HepG2 (cell line): ENCODE data around the gene TMEM35A. TPM values are rescaled to one million over a fixed set of nuclear protein-coding genes. Genes with fewer than 3 reads are reported as not detected.

Experiments used
- ATAC-seq: fragments of 200-7000 bp; cut with Tn5 transposase; 3 replicates; pipeline ENCODE4 v1.9.1; 2020; ENCODE audit warnings: mild to moderate bottlenecking, moderate library complexity
- Bru-seq: library from RNA; stranded (reverse); fragments of 400-500 nt; gene quantifications from one replicate; lab custom pipeline; 2021; lab: Mats Ljungman, UMichigan
- BruChase-seq, 2 experiments: library from RNA; stranded (reverse); fragments of 400-500 nt; gene quantifications; one replicate each; lab custom pipeline; 2021; lab: Mats Ljungman, UMichigan
- BruUV-seq: library from RNA; stranded (reverse); fragments of 400-500 nt; replicated peaks from 2 replicates; lab custom pipeline; 2021; lab: Mats Ljungman, UMichigan
- CTCF ChIA-PET: fragments of 300-600 bp; formaldehyde crosslinking; extraction: SDS; loops from one replicate; lab custom pipeline; 2021; ENCODE audit warnings: low total read pairs, inconsistent platforms, low intra/inter-chr PET ratio; lab: Yijun Ruan, JAX
- POLR2A ChIA-PET: fragments of 350-600 bp; sonication (Branson Sonifier 250); formaldehyde crosslinking; loops from one replicate; lab custom pipeline; 2020; ENCODE audit warnings: antibody characterized with exemption, inconsistent platforms; lab: Yijun Ruan, JAX
- DNase-seq: peaks from one replicate; pipeline ENCODE4 v3.0.0-alpha.2; 2015; ENCODE audit warnings: low spot score
- FAIRE-seq: peaks from 3 replicates; lab custom pipeline; 2011; peaks lifted over from hg19 to GRCh38; lab: Jason Lieb, UNC
- H2AFZ ChIP-seq: one replicate; pipeline ENCODE4 v1.6.1; 2011; ENCODE audit warnings: low read length, inconsistent platforms
- H3K27ac ChIP-seq: fragments of 300-600 bp; 3 replicates; pipeline ENCODE4 v1.8.0; 2011; ENCODE audit warnings: mixed run types, mild to moderate bottlenecking, mixed read lengths, low read length, inconsistent platforms; ENCODE audit not compliant: insufficient read depth; ENCODE audit errors: extremely low read length
- H3K27me3 ChIP-seq, 2 experiments: fragments of 200-600 bp in 1 of 2; 2 replicates in 1 of 2; 3 replicates in 1 of 2; pipeline versions ENCODE4 v1.6.0 to v1.8.0; 2011; ENCODE audit warnings: low read length in 2 of 2, mild to moderate bottlenecking in 2 of 2, moderate library complexity in 2 of 2, inconsistent platforms in 1 of 2; ENCODE audit not compliant: insufficient read depth in 2 of 2, control insufficient read depth in 1 of 2
- H3K36me3 ChIP-seq, 2 experiments: fragments of 200-600 bp in 1 of 2; replicated peaks in 1 of 2; 2 replicates in 1 of 2; 3 replicates in 1 of 2; pipeline versions ENCODE4 v1.5.1 to v1.8.0; 2011; ENCODE audit warnings: low read length in 2 of 2, inconsistent platforms in 1 of 2; ENCODE audit not compliant: insufficient read depth in 2 of 2, control insufficient read depth in 1 of 2
- H3K4me1 ChIP-seq: 2 replicates; pipeline ENCODE4 v1.5.1; 2012; ENCODE audit warnings: low read length, inconsistent platforms; ENCODE audit not compliant: insufficient read depth
- H3K4me2 ChIP-seq: 2 replicates; pipeline ENCODE4 v1.6.0; 2011; ENCODE audit warnings: low read depth, low read length, inconsistent platforms
- H3K4me3 ChIP-seq, 3 experiments: fragments of 200-600 bp in 1 of 3; sonication (generic), shearing (Covaris generic) in 1 of 3; replicated peaks in 1 of 3; 2 replicates each; pipeline ENCODE4 v1.5.1; 2011 to 2016; ENCODE audit warnings: low read length in 3 of 3, inconsistent platforms in 2 of 3, low read depth in 2 of 3, mild to moderate bottlenecking in 2 of 3, control low read depth in 1 of 3, mixed read lengths in 1 of 3; ENCODE audit not compliant: insufficient read depth in 1 of 3
- H3K79me2 ChIP-seq: one replicate; pipeline ENCODE4 v1.6.1; 2011; ENCODE audit warnings: low read length, inconsistent platforms; ENCODE audit not compliant: insufficient read depth
- H3K9ac ChIP-seq: 2 replicates; pipeline ENCODE4 v1.6.0; 2011; ENCODE audit warnings: mild to moderate bottlenecking, low read depth, low read length, inconsistent platforms; ENCODE audit not compliant: insufficient read depth
- H3K9me3 ChIP-seq: 2 replicates; pipeline ENCODE4 v1.5.1; 2012; ENCODE audit warnings: mild to moderate bottlenecking, low read length
- H4K20me1 ChIP-seq: 2 replicates; pipeline ENCODE4 v1.6.0; 2011; ENCODE audit warnings: inconsistent platforms, mild to moderate bottlenecking, low read length, moderate library complexity; ENCODE audit not compliant: insufficient read depth
- ETV5 ChIP-seq: IDR thresholded peaks from 2 replicates; pipeline ENCODE4 v1.6.1; 2018; ENCODE audit warnings: missing biosample characterization, missing genetic modification reagents, inconsistent platforms, borderline replicate concordance
- RBM39 ChIP-seq: fragments of 200-400 bp; formaldehyde crosslinking; IDR thresholded peaks from one replicate; pipeline ENCODE4 v1.6.1; 2018; ENCODE audit warnings: antibody characterized with exemption, mild to moderate bottlenecking, low read depth, low read length; ENCODE audit not compliant: poor library complexity, severe bottlenecking
- ZNF101 ChIP-seq: sonication (generic); formaldehyde crosslinking; IDR thresholded peaks from 2 replicates; pipeline ENCODE4 v1.4.0; 2020; ENCODE audit warnings: mild to moderate bottlenecking, low read depth, missing genetic modification reagents, borderline replicate concordance
- ZNF879 ChIP-seq: sonication (generic); formaldehyde crosslinking; IDR thresholded peaks from 2 replicates; pipeline ENCODE4 v1.8.1; 2023; ENCODE audit warnings: missing genetic modification reagents
- ZSCAN29 ChIP-seq: sonication (generic); formaldehyde crosslinking; conservative IDR thresholded peaks from 2 replicates; pipeline ENCODE4 v1.4.0; 2020; ENCODE audit warnings: mild to moderate bottlenecking, missing genetic modification reagents
- WGBS: methylation state at CpG from one replicate; pipeline ENCODE4 v1.1.6; 2017; ENCODE audit warnings: low lambda C conversion rate; 5-methylcytosine and 5-hydroxymethylcytosine counted together
- in situ Hi-C: cut with HindIII; loops from 2 replicates; pipeline ENCODE4 v1.10.0; 2017; ENCODE audit warnings: low pct_unique_long_range_greater_than_20kb; ENCODE audit not compliant: extremely low pct_ligation_motif_present
- intact Hi-C: fragments of 100-400 bp; cut with micrococcal nuclease; formaldehyde crosslinking; loops from one replicate; pipeline ENCODE4 v1.10.0; 2022; ENCODE audit not compliant: unreplicated experiment
- long read RNA-seq, 2 experiments: library from RNA in 1 of 2; library from polyadenylated mRNA in 1 of 2; stranded (forward) in 1 of 2; unstranded in 1 of 2; transcript quantifications; one replicate each; pipeline ENCODE4 v2.0.0, GENCODE V29; 2019 to 2022
- polyA minus RNA-seq, 3 experiments: library from RNA; depleted of rRNA, polyadenylated mRNA; stranded (reverse); fragments of >200 nt; gene quantifications; 2 replicates each; pipeline ENCODE4 v1.2.3, GENCODE V29; 2011; ENCODE audit warnings: low replicate concordance in 1 of 3
- polyA plus RNA-seq, 8 experiments: library from polyadenylated mRNA; depleted of rRNA in 3 of 8; stranded (reverse) in 7 of 8; unstranded in 1 of 8; fragments of >200 nt; fragmentation: Illumina TruSeq in 4 of 8; extraction: Trizol in 4 of 8; gene quantifications; 2 replicates each; pipeline versions ENCODE4 v1.2.1 to v1.2.3, GENCODE V29; 2011 to 2016; ENCODE audit warnings: low read depth in 4 of 8, missing spikeins in 1 of 8, mixed read lengths in 1 of 8; ENCODE audit not compliant: insufficient read depth in 1 of 8
- total RNA-seq, 5 experiments: library from RNA; depleted of rRNA; stranded (reverse); fragments of >200 nt; fragmentation: Illumina TruSeq; extraction: Trizol; gene quantifications; 2 replicates each; pipeline ENCODE4 v1.2.3, GENCODE V29; 2016; ENCODE audit warnings: low read depth in 1 of 5

The TMEM35A gene
- total RNA-seq (2016; rRNA removed; fragmentation: Illumina TruSeq; extraction: Trizol) (not detected in 2 replicates), polyA plus RNA-seq (2011; rRNA removed) (0.03 TPM in 1 of 2 replicates, not detected in the other), polyA minus RNA-seq (2011; rRNA and poly(A)+ RNA removed; ENCODE audit: low replicate concordance) (not detected in 2 replicates), Bru-seq, nascent RNA (not detected), BruChase-seq, experiment 1, labeled RNA remaining after a 6-hour chase (not detected), BruChase-seq, experiment 2, labeled RNA remaining after a 2-hour chase (not detected)
- total RNA-seq (2016; cell fraction: cytosol; rRNA removed; fragmentation: Illumina TruSeq; extraction: Trizol; ENCODE audit: low read depth), result not detected in 2 replicates
- total RNA-seq (2016; cell fraction: insoluble cytoplasmic fraction; rRNA removed; fragmentation: Illumina TruSeq; extraction: Trizol), result not detected in 2 replicates
- not detected in 2 replicates for total RNA-seq (2016; cell fraction: membrane; rRNA removed; fragmentation: Illumina TruSeq; extraction: Trizol)
- not detected in 2 replicates for total RNA-seq (2016; cell fraction: nucleus; rRNA removed; fragmentation: Illumina TruSeq; extraction: Trizol)
- polyA plus RNA-seq (2011; cell fraction: cytosol; rRNA removed), result 0.03 TPM in 1 of 2 replicates, not detected in the other
- polyA plus RNA-seq (2011; cell fraction: nucleus; rRNA removed), result not detected in 2 replicates
- polyA plus RNA-seq (2012), result not detected in 2 replicates
- polyA plus RNA-seq (2016; cell fraction: cytosol; fragmentation: Illumina TruSeq; extraction: Trizol; ENCODE audit: low read depth), result not detected in 2 replicates
- polyA plus RNA-seq (2016; cell fraction: insoluble cytoplasmic fraction; fragmentation: Illumina TruSeq; extraction: Trizol; ENCODE audit: low read depth), result not detected in 2 replicates
- not detected in 2 replicates for polyA plus RNA-seq (2016; cell fraction: membrane; fragmentation: Illumina TruSeq; extraction: Trizol; ENCODE audit: low read depth)
- not detected in 2 replicates for polyA plus RNA-seq (2016; cell fraction: nucleus; fragmentation: Illumina TruSeq; extraction: Trizol; ENCODE audit: insufficient read depth, low read depth)
- polyA minus RNA-seq (2011; cell fraction: cytosol; rRNA and poly(A)+ RNA removed), result not detected in 2 replicates
- not detected in 2 replicates for polyA minus RNA-seq (2011; cell fraction: nucleus; rRNA and poly(A)+ RNA removed)
- long read RNA-seq, experiment 1, result 0 reads
- long read RNA-seq, experiment 2, result 0 reads

GRCh38 chrX:101078716-101079598, at the start of gene TMEM35A:
TSS of gene TMEM35A (plus strand) at chrX:101078879. CDS start at chrX:101079003, 124 bp downstream.
- no peak for DNase-seq
- Histone ChIP-seq H3K4me2 (peak within 1 kb of the TSS; percentile 12; the same call in 1 of the 2 replicates), H3K79me2 (no peaks in the 10 kb centered on the region), H3K4me3 (no peak within 1 kb of the TSS), H3K9me3 (no peaks in the 10 kb centered on the region), H4K20me1 (no peaks in the 10 kb centered on the region), H3K27me3 (no peaks in the 10 kb centered on the region), H3K36me3 (no peaks in the 10 kb centered on the region), H2AFZ (no peak within 1 kb of the TSS), H3K4me1 (no peaks in the 10 kb centered on the region), H3K9ac (no peak within 1 kb of the TSS), H3K27ac (no peak within 1 kb of the TSS)
- POLR2A ChIA-PET, result no interaction called here
- CTCF ChIA-PET, result no interaction called here
- in situ Hi-C loops (no loop called here), intact Hi-C loops (no loop called here)
- peak; percentile 38; the same call in 1 of the 3 replicates for ATAC-seq
- 43% methylated on average over 13 of the region's 23 CpGs for WGBS
- TF ChIP-seq ETV5 (CRISPR knock-in tag) (no peak), ZNF879 (no peak), RBM39 (no peak), ZNF101 (CRISPR knock-in tag) (no peak), ZSCAN29 (CRISPR knock-in tag) (no peak)
- FAIRE-seq, result no peak
- BruUV-seq, result no TSS peak
